ENCODE measurements around the gene MMUT. TPM values are rescaled to one million over a fixed set of nuclear protein-coding genes. Genes with fewer than 3 reads are reported as not detected.
"Not testable (repeated sequence)": the region's sequence is repeated elsewhere in the genome, so short reads cannot be mapped to it uniquely, and the experiment has no call there.

The MMUT gene
- total RNA-seq, 4 donors from 2014 or later, result 19.3 to 27.6 (median 23.6) TPM

DNA sequence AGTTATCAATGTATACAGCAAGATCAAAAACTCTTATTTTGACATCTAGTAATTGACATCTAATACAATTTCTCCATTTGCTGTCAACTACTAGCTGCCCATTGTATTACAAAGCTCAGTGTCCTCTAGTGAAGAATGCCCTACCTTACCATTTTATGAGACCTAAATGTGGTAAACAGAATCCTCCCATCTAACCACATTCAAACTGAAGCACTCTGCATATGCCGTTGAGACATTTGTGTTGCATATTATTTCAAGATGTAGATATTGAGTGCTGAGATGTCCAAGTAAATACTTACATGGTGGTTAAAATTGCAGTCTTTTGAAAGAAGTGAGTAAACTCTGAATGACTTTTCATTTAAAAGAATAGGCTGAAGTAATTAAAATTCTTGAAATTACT is 36.1 kb upstream of the MMUT start:
- Histone ChIP-seq H3K4me3 (no peak overlapping the region), H3K36me3 (no peaks in the 10 kb centered on the region), H3K4me1 (no peaks in the 10 kb centered on the region), H3K27ac (no peak overlapping the region), H3K27me3 (no peaks in the 10 kb centered on the region), H3K9me3 (no peaks in the 10 kb centered on the region)
- TF ChIP-seq EP300 (IDR thresholded peaks at IDR 0.05) (no peak), POLR2AphosphoS5 (IDR thresholded peaks at IDR 0.05) (no peak), POLR2A (IDR thresholded peaks at IDR 0.05) (no peak), CTCF (IDR thresholded peaks at IDR 0.05) (no peak)
- 73 to 100% methylated on average over 1 of the region's 1 CpG for WGBS, 2 donors (ENCODE audit: low coverage in 1 of 2)
- ATAC-seq, result no peak

- 61 to 71% methylated on average over 3 of the region's 3 CpGs for WGBS, 2 donors (ENCODE audit: low coverage in 1 of 2)
- Histone ChIP-seq H3K4me3 (no peak overlapping the region), H3K4me1 (no peaks in the 10 kb centered on the region), H3K9me3 (no peaks in the 10 kb centered on the region), H3K27ac (no peak overlapping the region), H3K36me3 (peaks cover 0 to 15% of the 10 kb centered on the region in 2 donors), H3K27me3 (no peaks in the 10 kb centered on the region)
- TF ChIP-seq POLR2A (IDR thresholded peaks at IDR 0.05), result no peak
- TF ChIP-seq EP300 (IDR thresholded peaks at IDR 0.05), result no peak
- TF ChIP-seq POLR2AphosphoS5 (IDR thresholded peaks at IDR 0.05), result no peak
- TF ChIP-seq CTCF (IDR thresholded peaks at IDR 0.05), result no peak
- ATAC-seq, result no peak
Observed at GRCh38 chr6:49497304-49497703, 34.3 kb upstream of the MMUT start.

GRCh38 chr6:49490633-49491032 is 27.6 kb upstream of the MMUT start:
- Histone ChIP-seq H3K4me3 (no peak overlapping the region), H3K27me3 (no peaks in the 10 kb centered on the region), H3K36me3 (peaks cover 0 to 57% of the 10 kb centered on the region in 2 donors), H3K9me3 (no peaks in the 10 kb centered on the region), H3K27ac (no peak overlapping the region), H3K4me1 (no peaks in the 10 kb centered on the region)
- 96 to 98% methylated on average over 3 to 4 of the region's 4 CpGs for WGBS, 2 donors (ENCODE audit: low coverage in 1 of 2)
- ATAC-seq, result no peak
- TF ChIP-seq CTCF (IDR thresholded peaks at IDR 0.05) (no peak), POLR2AphosphoS5 (IDR thresholded peaks at IDR 0.05) (no peak), POLR2A (IDR thresholded peaks at IDR 0.05) (no peak), EP300 (IDR thresholded peaks at IDR 0.05) (no peak)

GRCh38 chr6:49483380-49483779 is 20.3 kb upstream of the MMUT start:
- H3K27me3 ChIP-seq, H3K9me3 ChIP-seq, ATAC-seq, H3K27ac ChIP-seq, H3K4me3 ChIP-seq, H3K4me1 ChIP-seq: not testable (repeated sequence)
- 100% methylated on average over 1 of the region's 14 CpGs; no CpG with 5 or more reads in 1 of the 2 donors for WGBS, 2 donors (ENCODE audit: low coverage in 1 of 2)
- H3K36me3 ChIP-seq, result peaks cover 0 to 28% of the 10 kb centered on the region in 2 donors

DNA sequence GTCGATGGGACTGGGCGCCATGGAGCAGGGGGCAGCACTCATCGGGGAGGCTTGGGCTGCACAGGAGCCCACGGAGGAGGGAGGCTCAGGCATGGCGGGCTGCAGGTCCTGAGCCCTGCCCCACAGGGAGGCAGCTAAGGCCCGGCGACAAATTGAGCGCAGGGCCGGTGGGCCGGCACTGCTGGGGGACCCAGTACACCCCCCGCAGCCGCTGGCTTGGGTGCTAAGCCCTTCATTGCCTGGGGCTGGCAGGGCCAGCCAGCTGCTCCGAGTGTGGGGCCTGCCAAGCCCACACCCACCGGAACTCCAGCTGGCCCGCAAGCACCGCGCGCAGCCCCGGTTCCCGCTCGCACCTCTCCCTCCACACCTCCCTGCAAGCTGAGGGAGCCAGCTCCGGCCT is 18.8 kb upstream of the MMUT start:
- not testable (repeated sequence) for H3K9me3 ChIP-seq, H3K27ac ChIP-seq, H3K4me1 ChIP-seq, ATAC-seq, H3K27me3 ChIP-seq, H3K4me3 ChIP-seq
- no CpG with 5 or more reads among the region's 22 CpGs for WGBS, 2 donors (ENCODE audit: low coverage in 1 of 2)
- H3K36me3 ChIP-seq, result peaks cover 0 to 24% of the 10 kb centered on the region in 2 donors

DNA sequence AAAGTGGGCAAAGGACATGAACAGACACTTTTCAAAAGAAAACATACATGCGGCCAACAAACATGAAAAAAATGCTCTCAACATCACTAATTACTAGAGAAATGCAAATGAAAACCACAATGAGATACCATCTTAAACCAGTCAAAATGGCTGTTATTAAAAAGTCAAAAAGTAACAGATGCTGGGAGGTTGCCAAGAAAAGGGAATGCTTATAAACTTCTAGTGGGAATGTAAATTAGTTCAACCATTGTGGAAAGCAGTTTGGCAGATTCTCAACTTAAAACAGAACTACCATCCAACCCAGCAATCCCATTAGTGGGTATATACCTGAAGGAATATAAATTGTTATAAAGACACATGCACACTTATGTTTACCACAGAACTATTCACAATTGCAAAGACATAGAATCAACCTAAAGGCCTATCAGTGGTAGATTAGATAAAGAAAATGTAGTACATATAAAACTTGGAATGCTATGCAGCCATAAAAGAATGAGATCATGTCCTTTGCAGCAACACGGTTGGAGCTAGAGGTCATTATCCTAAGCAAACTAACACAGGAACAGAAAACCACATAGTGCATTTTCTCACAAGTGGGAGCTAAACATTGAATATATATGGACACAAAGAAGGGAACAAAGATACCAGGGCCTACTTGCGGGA is 16.4 kb upstream of the MMUT start:
- 86 to 97% methylated on average over 3 of the region's 3 CpGs for WGBS, 2 donors (ENCODE audit: low coverage in 1 of 2)
- TF ChIP-seq EP300 (IDR thresholded peaks at IDR 0.05) (no peak), POLR2A (IDR thresholded peaks at IDR 0.05) (no peak), CTCF (IDR thresholded peaks at IDR 0.05) (no peak), POLR2AphosphoS5 (IDR thresholded peaks at IDR 0.05) (no peak)
- peaks cover 0 to 24% of the 10 kb centered on the region in 2 donors for H3K36me3 ChIP-seq

DNA sequence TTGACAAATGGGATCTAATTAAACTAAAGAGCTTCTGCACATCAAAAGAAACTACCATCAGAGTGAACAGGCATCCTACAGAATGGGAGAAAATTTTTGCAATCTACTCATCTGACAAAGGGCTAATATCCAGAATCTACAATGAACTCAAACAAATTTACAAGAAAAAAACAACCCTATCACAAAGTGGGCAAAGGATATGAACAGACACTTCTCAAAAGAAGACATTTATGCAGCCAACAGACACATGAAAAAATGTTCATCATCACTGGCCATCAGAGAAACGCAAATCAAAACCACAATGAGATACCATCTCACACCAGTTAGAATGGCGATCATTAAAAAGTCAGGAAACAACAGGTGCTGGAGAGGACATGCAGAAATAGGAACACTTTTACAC is 13.5 kb upstream of the MMUT start:
- not testable (repeated sequence) for H3K27me3 ChIP-seq, H3K9me3 ChIP-seq, H3K4me1 ChIP-seq, ATAC-seq, H3K4me3 ChIP-seq, H3K27ac ChIP-seq
- peaks cover 0 to 30% of the 10 kb centered on the region in 2 donors for H3K36me3 ChIP-seq
- WGBS, 2 donors (ENCODE audit: low coverage in 1 of 2), result 100% methylated on average over 2 of the region's 2 CpGs; no CpG with 5 or more reads in 1 of the 2 donors

More for the DNA sequence above, 16.4 kb upstream of the MMUT start:
- Histone ChIP-seq H3K4me3 (no peak overlapping the region), H3K4me1 (no peaks in the 10 kb centered on the region), H3K27me3 (no peaks in the 10 kb centered on the region), H3K27ac (no peak overlapping the region), H3K9me3 (no peaks in the 10 kb centered on the region)
- ATAC-seq, result no peak
